Heart left ventricle (tissue), 13 donors: ENCODE data around the gene SLC9C2.

Experiments used
- POLR2A ChIP-seq, 2 donors: fragments of 450-650 bp; IDR thresholded peaks; one replicate each; pipeline ENCODE4 v1.6.1; 2017; ENCODE audit warnings: antibody characterized with exemption in 2 of 2, mild to moderate bottlenecking in 2 of 2, moderate library complexity in 2 of 2
- TF ChIP-seq, protein P1 (sequence below), 12 donors: fragments of 200-600 bp; sonication (generic) in 4 of 12; IDR thresholded peaks; one replicate each; pipeline versions ENCODE4 v1.5.0 to v1.8.0; 2018 to 2022; ENCODE audit warnings: antibody characterized with exemption in 12 of 12, mild to moderate bottlenecking in 5 of 12
- donor health status: ischemic (EF 13 %, LVEDD 7.1; RV severe dilation, severe dysfunction).
- donor health status: DM: no; HTN: yes; CAD: no.
- donor health status: DM: no; HTN: no; CAD: no.
- donor health status: ischemic (EF 25% LVEDD 6.9; RV normal size, moderate dysfunction).
- donor health status: ischemic (EF 25% LVEDD 5.7; RV mildly dilated, moderate dysfunction).
- donor health status: ischemic (EF 35%, LVEDD 5.7; RV mildly dilated, moderate dysfunction).
- donor health status: nonischemic (EF 11% LVEDD 7.7; RV severe dilation, severe dysfunction).
- donor health status: DM: yes; HTN: yes; CAD: no.
- donor health status: PGD.
- donor health status: ischemic (EF 29% LVEDD 5.4; RV normal size, mild dysfunction).
- donor health status: nonischemic (EF 23%, LVEDD 6.1; RV moderate dilation, normal function).

- TF ChIP-seq, protein P1, sequence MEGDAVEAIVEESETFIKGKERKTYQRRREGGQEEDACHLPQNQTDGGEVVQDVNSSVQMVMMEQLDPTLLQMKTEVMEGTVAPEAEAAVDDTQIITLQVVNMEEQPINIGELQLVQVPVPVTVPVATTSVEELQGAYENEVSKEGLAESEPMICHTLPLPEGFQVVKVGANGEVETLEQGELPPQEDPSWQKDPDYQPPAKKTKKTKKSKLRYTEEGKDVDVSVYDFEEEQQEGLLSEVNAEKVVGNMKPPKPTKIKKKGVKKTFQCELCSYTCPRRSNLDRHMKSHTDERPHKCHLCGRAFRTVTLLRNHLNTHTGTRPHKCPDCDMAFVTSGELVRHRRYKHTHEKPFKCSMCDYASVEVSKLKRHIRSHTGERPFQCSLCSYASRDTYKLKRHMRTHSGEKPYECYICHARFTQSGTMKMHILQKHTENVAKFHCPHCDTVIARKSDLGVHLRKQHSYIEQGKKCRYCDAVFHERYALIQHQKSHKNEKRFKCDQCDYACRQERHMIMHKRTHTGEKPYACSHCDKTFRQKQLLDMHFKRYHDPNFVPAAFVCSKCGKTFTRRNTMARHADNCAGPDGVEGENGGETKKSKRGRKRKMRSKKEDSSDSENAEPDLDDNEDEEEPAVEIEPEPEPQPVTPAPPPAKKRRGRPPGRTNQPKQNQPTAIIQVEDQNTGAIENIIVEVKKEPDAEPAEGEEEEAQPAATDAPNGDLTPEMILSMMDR (IDR thresholded peaks at IDR 0.05), result no peak
- no peak for TF ChIP-seq POLR2A (IDR thresholded peaks at IDR 0.05)
Observed at GRCh38 chr1:173523329-173523728, 79.5 kb downstream of the SLC9C2 start.
